Measurements from ENCODE around the gene TTC22.

DNA sequence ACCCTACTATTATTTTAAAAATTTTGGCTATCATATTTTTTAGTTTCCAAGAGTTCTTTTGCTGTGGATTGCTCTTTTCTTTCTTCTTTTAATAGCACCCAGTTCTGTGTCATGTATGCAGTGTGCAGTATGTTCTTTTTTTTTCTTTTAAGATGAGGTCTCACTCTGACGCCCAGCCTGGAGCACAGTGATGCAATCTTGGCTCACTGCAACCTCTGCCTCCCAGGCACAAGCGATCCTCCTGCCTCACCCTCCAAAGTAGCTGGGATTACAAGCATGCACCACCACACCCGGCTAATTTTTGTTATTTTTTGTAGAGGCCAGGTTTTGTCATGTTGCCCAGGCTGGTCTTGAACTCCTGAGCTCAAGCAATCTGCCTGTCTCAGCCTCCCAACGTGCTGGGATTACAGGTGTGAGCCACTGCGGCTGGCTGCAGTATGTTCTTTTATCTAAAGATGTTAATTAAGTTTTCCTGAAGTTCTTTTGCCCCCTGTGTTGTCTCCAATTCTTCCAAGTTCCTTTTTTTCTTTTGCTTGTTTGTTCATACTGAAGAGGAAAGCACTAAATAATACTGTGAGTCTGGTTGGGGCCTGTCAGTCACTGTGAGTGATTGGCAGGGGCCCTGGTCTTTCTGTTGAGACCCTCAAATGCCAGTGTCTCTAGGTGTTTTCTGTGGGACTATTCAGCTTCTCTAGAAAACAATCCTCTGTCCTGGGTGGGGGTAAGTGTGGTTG is 17.5 kb upstream of the TTC22 start:
- TF ChIP-seq, protein P1, sequence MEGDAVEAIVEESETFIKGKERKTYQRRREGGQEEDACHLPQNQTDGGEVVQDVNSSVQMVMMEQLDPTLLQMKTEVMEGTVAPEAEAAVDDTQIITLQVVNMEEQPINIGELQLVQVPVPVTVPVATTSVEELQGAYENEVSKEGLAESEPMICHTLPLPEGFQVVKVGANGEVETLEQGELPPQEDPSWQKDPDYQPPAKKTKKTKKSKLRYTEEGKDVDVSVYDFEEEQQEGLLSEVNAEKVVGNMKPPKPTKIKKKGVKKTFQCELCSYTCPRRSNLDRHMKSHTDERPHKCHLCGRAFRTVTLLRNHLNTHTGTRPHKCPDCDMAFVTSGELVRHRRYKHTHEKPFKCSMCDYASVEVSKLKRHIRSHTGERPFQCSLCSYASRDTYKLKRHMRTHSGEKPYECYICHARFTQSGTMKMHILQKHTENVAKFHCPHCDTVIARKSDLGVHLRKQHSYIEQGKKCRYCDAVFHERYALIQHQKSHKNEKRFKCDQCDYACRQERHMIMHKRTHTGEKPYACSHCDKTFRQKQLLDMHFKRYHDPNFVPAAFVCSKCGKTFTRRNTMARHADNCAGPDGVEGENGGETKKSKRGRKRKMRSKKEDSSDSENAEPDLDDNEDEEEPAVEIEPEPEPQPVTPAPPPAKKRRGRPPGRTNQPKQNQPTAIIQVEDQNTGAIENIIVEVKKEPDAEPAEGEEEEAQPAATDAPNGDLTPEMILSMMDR (IDR thresholded peaks at IDR 0.05), result no peak
- TF ChIP-seq POLR2A (IDR thresholded peaks at IDR 0.05; ENCODE audit: low read depth) (no peak), EP300 (IDR thresholded peaks at IDR 0.05) (no peak)

Data from esophagus muscularis mucosa (tissue), 4 donors.